GM12874 (cell line): Measurements from ENCODE around the gene SLC12A8.

Experiments used
- TF ChIP-seq, protein P1 (sequence below): IDR thresholded peaks from 2 replicates; pipeline ENCODE4 v1.5.1; 2011; ENCODE audit warnings: low read depth, mild to moderate bottlenecking, control low read depth, low read length, moderate library complexity; ENCODE audit not compliant: insufficient read depth

Gene SLC12A8

DNA sequence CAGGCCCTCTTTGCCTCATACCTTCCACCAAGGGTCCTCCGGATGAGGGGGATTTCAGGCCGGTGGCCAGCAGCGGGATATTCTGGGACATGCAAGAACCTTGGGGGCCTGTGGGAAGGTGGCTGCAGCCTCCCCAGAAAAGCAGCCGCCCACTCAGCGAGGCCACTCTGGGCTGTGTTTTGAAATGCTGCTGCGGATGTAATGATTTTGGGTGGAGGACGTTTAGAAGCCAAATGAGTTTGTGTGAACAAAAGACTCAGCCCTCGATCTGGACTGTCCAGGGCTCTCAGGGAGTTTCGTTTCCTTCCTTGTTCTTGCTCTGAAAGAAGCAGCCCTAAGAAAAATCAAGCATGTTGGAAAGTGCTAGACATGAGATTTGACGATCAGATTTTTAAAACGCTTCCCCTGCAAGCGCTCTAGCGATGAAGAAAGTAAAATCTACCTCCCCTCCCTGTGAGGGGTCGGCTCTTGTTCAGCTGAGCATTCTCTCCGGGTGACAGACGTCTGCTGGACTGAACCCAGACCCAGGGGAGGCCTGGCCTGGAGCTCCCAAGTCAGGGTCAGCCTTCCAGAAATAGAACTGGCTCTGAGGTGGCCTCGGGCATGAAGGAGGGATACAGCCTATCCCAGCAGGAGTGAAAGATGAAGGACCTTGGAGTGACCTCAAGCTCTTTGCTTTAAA lies 169.7 kb downstream of the SLC12A8 start:
- TF ChIP-seq, protein P1, sequence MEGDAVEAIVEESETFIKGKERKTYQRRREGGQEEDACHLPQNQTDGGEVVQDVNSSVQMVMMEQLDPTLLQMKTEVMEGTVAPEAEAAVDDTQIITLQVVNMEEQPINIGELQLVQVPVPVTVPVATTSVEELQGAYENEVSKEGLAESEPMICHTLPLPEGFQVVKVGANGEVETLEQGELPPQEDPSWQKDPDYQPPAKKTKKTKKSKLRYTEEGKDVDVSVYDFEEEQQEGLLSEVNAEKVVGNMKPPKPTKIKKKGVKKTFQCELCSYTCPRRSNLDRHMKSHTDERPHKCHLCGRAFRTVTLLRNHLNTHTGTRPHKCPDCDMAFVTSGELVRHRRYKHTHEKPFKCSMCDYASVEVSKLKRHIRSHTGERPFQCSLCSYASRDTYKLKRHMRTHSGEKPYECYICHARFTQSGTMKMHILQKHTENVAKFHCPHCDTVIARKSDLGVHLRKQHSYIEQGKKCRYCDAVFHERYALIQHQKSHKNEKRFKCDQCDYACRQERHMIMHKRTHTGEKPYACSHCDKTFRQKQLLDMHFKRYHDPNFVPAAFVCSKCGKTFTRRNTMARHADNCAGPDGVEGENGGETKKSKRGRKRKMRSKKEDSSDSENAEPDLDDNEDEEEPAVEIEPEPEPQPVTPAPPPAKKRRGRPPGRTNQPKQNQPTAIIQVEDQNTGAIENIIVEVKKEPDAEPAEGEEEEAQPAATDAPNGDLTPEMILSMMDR: no peak

DNA sequence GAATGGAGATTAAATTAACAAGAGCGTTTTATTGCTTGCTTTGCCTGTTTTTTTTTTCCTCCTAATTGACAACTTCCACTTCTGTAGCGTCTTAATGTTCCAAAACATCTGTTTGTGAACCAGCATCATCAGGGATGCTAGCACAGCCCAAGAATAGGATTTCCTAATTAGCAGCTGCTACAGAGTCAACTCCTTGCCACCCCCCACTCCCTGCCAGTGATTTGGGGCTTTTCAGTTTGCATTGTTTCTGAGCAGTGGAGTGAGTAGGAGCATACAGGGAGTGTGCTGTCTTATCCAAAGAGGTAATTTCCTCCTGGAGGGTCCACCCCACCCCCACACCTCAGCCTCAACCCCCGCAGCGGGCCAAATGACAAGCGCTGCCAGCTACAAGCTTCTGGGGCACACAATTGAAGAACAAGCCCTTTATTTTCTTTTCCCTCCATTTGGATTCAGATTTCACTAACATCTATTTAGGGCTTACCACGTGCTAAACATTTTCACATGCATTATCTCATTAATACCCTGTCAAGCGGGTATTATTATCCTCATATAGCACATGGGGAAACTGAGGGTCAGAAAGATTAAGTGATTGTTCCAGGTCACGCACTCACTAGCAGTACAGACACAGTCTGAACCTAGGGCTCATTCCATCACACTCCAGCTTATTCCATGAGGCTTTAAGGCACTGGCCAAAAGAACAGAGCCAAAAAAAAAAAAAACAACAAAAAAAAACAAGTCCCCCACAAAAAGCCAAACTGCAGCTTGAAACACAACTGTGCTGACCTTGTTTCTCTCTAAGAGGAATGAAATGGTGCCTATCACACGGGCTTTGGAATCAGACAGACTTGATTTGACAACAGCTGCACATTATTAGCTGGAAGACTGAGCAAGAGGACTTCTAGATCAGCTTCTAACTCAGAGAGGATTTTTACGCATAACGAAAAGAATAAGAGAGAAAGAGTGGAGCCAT lies 173.1 kb downstream of the SLC12A8 start:
- TF ChIP-seq, protein P1: no peak

DNA sequence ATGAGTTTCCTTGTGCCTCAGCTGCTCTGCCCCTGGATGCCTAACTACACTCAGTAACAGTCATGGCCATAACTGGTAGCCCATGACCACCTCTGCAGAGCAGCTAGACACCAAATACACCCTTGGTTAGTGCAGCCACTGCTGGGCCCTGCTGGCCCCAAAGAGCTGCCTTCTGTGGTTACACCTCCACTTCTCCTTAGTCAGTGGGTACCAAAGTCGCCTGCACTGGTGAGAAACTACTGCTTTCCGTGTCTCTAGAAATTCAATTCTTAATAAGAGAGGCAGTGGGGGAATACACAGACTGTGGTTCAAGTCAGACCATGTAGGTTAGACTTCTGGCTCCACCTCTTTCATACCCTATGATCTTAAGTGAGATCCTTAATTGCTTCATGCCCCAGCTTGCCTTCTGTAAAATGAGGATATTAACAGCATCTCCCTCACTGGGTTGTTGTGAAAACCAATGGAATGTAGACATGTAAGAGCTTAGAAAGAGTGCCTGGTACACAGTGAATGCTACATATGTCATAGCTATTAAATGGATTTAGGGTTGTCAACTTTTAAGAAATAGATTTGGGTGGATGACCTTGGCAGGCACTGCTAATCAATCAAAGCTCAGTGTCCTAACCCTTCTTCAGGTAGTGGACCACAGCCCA lies 174.9 kb downstream of the SLC12A8 start:
- TF ChIP-seq, protein P1: no peak

DNA sequence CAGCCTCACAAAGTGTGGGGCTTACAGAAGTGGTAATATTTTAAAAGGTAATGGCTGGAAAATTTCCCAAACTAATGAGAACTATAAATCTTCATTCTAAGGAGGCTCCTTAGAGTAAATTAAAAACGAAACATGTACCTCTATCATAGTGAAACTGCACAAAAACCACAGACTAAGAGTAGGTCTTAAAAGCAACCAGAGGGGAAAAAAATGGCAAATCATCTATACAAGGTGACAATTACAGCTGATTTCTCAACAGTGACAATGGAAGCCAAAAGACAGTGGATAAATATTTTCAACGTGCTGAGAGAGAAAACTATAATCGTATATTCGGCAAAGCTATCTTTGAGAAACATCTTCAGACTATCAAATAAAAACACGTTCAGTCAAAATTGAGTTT lies 177.3 kb downstream of the SLC12A8 start:
- TF ChIP-seq, protein P1: no peak

DNA sequence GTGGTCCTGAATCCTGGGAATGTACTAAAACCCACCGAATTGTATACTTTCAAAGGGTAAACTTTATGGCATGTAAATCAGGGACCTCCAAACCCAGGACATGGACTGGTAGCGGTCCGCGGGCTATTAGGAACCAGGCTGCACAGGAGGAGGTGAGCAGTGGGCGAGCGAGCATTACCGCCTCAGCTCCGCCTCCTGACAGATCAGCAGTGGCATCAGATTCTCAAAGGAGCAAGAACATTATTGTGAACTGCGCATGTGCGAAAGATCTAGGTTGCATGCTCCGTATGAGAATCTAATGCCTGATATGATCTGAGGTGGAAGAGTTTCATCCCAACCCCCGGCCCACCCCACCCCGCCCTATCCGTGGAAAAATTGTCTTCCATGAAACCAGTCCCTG lies 178.9 kb downstream of the SLC12A8 start:
- TF ChIP-seq, protein P1: no peak

DNA sequence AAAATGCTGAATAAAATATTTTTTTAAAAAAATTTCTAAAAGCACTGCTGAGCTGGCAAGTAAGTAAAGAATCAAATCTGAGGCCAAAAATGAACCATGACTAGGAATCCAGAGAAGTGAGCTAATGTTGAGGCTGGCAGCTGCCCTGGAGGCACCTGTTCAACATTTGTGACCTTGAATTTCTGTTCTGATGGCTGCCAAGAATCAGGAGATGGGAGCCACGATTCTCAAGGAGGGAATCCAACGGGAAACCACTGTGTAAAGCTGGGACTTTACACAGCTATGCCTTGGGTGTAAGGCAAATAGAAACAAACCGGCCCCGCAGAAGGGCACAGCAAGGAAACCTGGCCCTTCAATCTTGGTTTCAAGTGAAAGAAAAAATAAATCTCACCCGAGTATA lies 179.4 kb downstream of the SLC12A8 start:
- TF ChIP-seq, protein P1: no peak

DNA sequence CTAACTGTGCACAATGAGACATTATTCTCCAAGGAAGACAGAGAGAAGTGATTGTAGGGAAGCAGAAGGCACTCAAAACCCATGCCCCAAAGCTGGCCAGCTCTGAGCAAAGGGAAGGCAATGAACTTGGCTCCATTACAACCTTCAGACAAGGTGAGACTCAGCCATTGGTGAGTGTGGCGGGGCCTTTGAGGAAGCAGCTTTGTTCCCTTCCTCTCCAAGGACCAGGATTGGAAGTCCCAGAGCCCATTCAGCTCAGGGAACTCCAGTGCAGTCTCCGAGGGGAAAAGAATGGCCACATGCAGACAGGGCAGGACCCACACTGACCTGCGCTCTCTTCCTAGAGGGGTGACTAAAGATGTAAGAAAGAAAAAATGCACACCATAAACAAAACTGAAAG lies 179.9 kb downstream of the SLC12A8 start:
- TF ChIP-seq, protein P1: no peak
